ENCODE data around the gene IGSF21. TPM values are rescaled to one million over a fixed set of nuclear protein-coding genes. Genes with fewer than 3 reads are reported as not detected.
A peak's percentile ranks its signal among the peaks of the same experiment; 100 is the strongest.

IGSF21 gene
- polyA plus RNA-seq, 2 of the 4 experiments (the other 2 are of a cell fraction) = not detected

DNA sequence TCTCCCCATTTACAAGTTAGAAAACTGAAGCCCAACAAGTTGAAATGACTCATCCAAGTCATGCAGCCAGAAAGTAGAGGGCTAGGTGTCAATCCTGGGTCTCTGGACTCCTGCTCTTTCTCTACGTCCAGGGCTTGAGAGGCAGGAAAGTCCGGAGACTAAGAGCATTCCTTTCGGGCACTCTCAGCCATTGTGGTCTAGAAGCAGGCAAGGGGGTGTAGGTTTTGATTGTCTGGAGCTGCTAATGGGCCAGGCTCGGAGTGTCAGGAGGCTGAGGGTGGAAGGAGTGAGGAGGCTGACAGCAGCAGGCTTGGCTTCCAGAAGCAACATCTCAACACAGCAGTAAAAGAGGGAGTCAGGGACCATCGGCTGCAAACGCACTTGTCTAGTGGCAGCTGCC, 265.6 kb downstream of the IGSF21 start:
- no peak for ATAC-seq
- Histone ChIP-seq H3K9me3 (no peaks in the 10 kb centered on the region), H3K27ac (no peak overlapping the region), H3K4me2 (no peak overlapping the region), H3K4me1 (no peaks in the 10 kb centered on the region), H3K4me3 (no peak overlapping the region)
- POLR2A ChIA-PET = no interaction called here
- CTCF ChIA-PET = no interaction called here
- DNase-seq (ENCODE audit: low read depth in 1 of 2, low spot score in 1 of 2) = no peak
- no peak for FAIRE-seq
- WGBS (ENCODE audit: missing lambda C conversion rate) = 5% methylated on average over 6 of the region's 6 CpGs
- TF ChIP-seq EHMT2 (IDR thresholded peaks at IDR 0.05; ENCODE audit: low read depth) (no peak), SREBF2 (IDR thresholded peaks at IDR 0.05) (no peak), KDM1A (IDR thresholded peaks at IDR 0.05; ENCODE audit: low read depth) (no peak)
- TF ChIP-seq, protein P1, sequence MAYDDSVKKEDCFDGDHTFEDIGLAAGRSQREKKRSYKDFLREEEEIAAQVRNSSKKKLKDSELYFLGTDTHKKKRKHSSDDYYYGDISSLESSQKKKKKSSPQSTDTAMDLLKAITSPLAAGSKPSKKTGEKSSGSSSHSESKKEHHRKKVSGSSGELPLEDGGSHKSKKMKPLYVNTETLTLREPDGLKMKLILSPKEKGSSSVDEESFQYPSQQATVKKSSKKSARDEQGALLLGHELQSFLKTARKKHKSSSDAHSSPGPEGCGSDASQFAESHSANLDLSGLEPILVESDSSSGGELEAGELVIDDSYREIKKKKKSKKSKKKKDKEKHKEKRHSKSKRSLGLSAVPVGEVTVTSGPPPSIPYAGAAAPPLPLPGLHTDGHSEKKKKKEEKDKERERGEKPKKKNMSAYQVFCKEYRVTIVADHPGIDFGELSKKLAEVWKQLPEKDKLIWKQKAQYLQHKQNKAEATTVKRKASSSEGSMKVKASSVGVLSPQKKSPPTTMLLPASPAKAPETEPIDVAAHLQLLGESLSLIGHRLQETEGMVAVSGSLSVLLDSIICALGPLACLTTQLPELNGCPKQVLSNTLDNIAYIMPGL (CRISPR knock-in tag; IDR thresholded peaks at IDR 0.05; ENCODE audit: borderline replicate concordance) = no peak

DNA sequence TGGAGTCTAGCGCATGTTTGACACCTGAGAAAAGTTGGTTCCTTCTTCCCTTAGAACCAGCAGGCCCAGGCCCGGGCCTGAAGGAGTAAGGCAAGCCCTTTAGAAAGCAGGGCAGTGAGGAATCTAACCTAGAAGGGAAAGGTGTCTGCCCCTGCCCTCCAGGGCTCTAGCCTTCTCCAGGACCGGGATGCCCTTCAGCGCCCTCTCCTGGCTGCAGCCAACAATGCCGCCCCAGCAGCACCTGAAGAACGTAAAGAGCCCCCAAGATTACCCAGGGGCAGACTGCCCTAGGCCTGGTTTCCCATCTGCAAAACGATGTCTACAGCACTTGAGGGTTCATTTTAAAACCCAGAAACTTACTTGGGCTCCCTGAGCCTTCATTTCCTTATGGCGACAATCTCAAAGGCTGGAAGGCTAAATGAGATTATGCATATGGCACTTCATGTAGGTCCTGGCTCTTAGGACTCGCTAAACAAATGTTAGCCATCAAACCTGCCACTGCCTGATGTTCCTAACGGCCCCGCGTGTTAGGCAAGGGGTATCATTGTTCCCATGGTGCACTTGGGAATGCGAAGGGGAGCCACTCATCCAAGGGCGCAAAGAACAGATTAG, 266.4 kb downstream of the IGSF21 start:
- 28% methylated on average over 5 of the region's 14 CpGs for WGBS (ENCODE audit: missing lambda C conversion rate)
- FAIRE-seq (no peak), ATAC-seq (peak in 1 of 2 experiments; percentile 47; a peak in 2 of 6 replicates), DNase-seq (ENCODE audit: low read depth in 1 of 2, low spot score in 1 of 2) (peak in 1 of 2 experiments; percentile 5)
- H3K4me1 ChIP-seq = no peaks in the 10 kb centered on the region
- CTCF ChIA-PET = interaction anchor here (1.0 kb wide), 1 partner anchor 10 kb away, joined by 3 read pairs; no protein-coding TSS in a partner anchor
- no peak overlapping the region for H3K27ac ChIP-seq
- POLR2A ChIA-PET = no interaction called here
- H3K4me3 ChIP-seq = no peak overlapping the region
- TF ChIP-seq, protein P2, sequence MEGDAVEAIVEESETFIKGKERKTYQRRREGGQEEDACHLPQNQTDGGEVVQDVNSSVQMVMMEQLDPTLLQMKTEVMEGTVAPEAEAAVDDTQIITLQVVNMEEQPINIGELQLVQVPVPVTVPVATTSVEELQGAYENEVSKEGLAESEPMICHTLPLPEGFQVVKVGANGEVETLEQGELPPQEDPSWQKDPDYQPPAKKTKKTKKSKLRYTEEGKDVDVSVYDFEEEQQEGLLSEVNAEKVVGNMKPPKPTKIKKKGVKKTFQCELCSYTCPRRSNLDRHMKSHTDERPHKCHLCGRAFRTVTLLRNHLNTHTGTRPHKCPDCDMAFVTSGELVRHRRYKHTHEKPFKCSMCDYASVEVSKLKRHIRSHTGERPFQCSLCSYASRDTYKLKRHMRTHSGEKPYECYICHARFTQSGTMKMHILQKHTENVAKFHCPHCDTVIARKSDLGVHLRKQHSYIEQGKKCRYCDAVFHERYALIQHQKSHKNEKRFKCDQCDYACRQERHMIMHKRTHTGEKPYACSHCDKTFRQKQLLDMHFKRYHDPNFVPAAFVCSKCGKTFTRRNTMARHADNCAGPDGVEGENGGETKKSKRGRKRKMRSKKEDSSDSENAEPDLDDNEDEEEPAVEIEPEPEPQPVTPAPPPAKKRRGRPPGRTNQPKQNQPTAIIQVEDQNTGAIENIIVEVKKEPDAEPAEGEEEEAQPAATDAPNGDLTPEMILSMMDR (IDR thresholded peaks at IDR 0.05) = 0 out of 3 replicates have a peak, but pooled peaks have one; percentile 9
- TF ChIP-seq GATA3 (IDR thresholded peaks at IDR 0.05; ENCODE audit: borderline replicate concordance) (no peak), NR3C1 (IDR thresholded peaks at IDR 0.05) (no peak), RAD21 (conservative IDR thresholded peaks at IDR 0.05 in 1 of 2, IDR thresholded peaks at IDR 0.05 in 1 of 2) (0 out of 5 replicates have a peak, but pooled peaks of 1 of the 2 experiments have one; percentile 8)
- no peaks in the 10 kb centered on the region; the same call in 2 of the 3 replicates for H3K9me3 ChIP-seq
- no peak overlapping the region for H3K4me2 ChIP-seq

DNA sequence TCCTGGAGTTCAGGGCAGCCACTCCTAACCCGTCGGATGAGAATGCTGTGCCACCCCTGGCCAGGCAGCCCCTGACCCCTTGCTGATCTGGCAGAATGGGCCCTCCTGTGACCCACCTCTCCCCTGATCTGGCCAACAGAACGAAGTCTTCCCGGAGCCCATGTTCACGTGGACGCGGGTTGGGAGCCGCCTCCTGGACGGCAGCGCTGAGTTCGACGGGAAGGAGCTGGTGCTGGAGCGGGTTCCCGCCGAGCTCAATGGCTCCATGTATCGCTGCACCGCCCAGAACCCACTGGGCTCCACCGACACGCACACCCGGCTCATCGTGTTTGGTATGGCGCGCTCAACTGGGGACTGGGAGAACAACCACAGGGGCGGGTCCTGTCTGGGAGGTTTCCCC, 269.1 kb downstream of the IGSF21 start:
- no peak for ATAC-seq
- TF ChIP-seq GATA3 (IDR thresholded peaks at IDR 0.05; ENCODE audit: borderline replicate concordance) (no peak), KDM5A (IDR thresholded peaks at IDR 0.05) (no peak), BHLHE40 (IDR thresholded peaks at IDR 0.05; ENCODE audit: low read depth, low read length) (no peak)
- DNase-seq (ENCODE audit: low read depth in 1 of 2, low spot score in 1 of 2) = no peak
- H3K4me3 ChIP-seq = no peak overlapping the region
- H3K27ac ChIP-seq = no peak overlapping the region
- POLR2A ChIA-PET = no interaction called here
- H3K9me3 ChIP-seq = no peaks in the 10 kb centered on the region; the same call in 2 of the 3 replicates
- no peak overlapping the region for H3K4me2 ChIP-seq
- FAIRE-seq = no peak
- no peaks in the 10 kb centered on the region for H3K4me1 ChIP-seq
- WGBS (ENCODE audit: missing lambda C conversion rate) = 61% methylated on average over 7 of the region's 24 CpGs
- CTCF ChIA-PET = no interaction called here

DNA sequence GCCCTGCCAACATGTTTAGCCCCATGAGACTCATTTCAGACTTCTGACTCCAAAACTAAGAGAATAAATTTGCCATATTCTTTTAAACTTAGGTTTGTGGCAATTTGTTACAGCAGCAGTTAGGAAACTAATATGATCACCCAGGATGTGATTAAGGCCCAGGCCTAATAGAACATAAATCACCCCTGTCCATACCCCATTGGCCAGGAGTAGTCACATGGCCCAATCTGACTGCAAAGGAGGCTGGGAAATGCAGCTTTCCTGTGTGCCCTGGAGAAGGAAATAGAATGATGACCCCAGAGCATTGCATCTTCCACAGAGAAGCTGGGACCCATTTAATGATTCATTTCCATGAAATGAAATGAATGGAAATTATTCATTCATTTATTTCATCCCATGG, 272.7 kb downstream of the IGSF21 start:
- ATAC-seq (no peak), DNase-seq (ENCODE audit: low read depth in 1 of 2, low spot score in 1 of 2) (no peak), FAIRE-seq (no peak)
- H3K4me1 ChIP-seq = no peaks in the 10 kb centered on the region
- H3K4me2 ChIP-seq = no peak overlapping the region
- POLR2A ChIA-PET = no interaction called here
- CTCF ChIA-PET = no interaction called here
- no peak overlapping the region for H3K4me3 ChIP-seq
- H3K27ac ChIP-seq = no peak overlapping the region
- TF ChIP-seq FOSL2 (IDR thresholded peaks at IDR 0.05) = no peak
- no peak for TF ChIP-seq FOSL2 (CRISPR knock-in tag; IDR thresholded peaks at IDR 0.05)
- no peak for TF ChIP-seq CEBPB (IDR thresholded peaks at IDR 0.05)
- TF ChIP-seq CBX2 (IDR thresholded peaks at IDR 0.05; ENCODE audit: borderline replicate concordance, low read depth) = no peak
- TF ChIP-seq POLR2AphosphoS2 (conservative IDR thresholded peaks at IDR 0.05; ENCODE audit: low read length) = no peak
- no peak for TF ChIP-seq EHF (CRISPR knock-in tag; IDR thresholded peaks at IDR 0.05)
- no peak for TF ChIP-seq HOXB13 (CRISPR knock-in tag; IDR thresholded peaks at IDR 0.05; ENCODE audit: low read depth)
- no peak for TF ChIP-seq MAZ (IDR thresholded peaks at IDR 0.05; ENCODE audit: borderline replicate concordance, low read depth, low read length)
- no peak for TF ChIP-seq ZFP36 (IDR thresholded peaks at IDR 0.05; ENCODE audit: borderline replicate concordance, partially characterized antibody)
- TF ChIP-seq ZC3H11A (IDR thresholded peaks at IDR 0.05) = no peak
- no peak for TF ChIP-seq NR3C1 (IDR thresholded peaks at IDR 0.05)
- no peak for TF ChIP-seq RARB (CRISPR knock-in tag; IDR thresholded peaks at IDR 0.05)
- TF ChIP-seq TP53 (CRISPR knock-in tag; IDR thresholded peaks at IDR 0.05) = no peak
- no peak for TF ChIP-seq RCOR1 (IDR thresholded peaks at IDR 0.05; ENCODE audit: low read depth, low read length)
- TF ChIP-seq FOSB (CRISPR knock-in tag; IDR thresholded peaks at IDR 0.05) = no peak
- TF ChIP-seq, protein P3, sequence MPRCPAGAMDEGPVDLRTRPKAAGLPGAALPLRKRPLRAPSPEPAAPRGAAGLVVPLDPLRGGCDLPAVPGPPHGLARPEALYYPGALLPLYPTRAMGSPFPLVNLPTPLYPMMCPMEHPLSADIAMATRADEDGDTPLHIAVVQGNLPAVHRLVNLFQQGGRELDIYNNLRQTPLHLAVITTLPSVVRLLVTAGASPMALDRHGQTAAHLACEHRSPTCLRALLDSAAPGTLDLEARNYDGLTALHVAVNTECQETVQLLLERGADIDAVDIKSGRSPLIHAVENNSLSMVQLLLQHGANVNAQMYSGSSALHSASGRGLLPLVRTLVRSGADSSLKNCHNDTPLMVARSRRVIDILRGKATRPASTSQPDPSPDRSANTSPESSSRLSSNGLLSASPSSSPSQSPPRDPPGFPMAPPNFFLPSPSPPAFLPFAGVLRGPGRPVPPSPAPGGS (IDR thresholded peaks at IDR 0.05) = no peak
- no peak for TF ChIP-seq POLR2A (IDR thresholded peaks at IDR 0.05; ENCODE audit: low read length)
- H3K9me3 ChIP-seq = no peaks in the 10 kb centered on the region; the same call in 2 of the 3 replicates
